SKM-1 treated with dmso at 0.1 percent for 144 hours (cell line): ENCODE measurements around the gene OLFML1.

Source experiments
- DNase-seq: peaks from one replicate; lab custom pipeline; 2025; ENCODE audit not compliant: unreplicated experiment; lab: John Stamatoyannopoulos, UW

OLFML1 gene

DNA sequence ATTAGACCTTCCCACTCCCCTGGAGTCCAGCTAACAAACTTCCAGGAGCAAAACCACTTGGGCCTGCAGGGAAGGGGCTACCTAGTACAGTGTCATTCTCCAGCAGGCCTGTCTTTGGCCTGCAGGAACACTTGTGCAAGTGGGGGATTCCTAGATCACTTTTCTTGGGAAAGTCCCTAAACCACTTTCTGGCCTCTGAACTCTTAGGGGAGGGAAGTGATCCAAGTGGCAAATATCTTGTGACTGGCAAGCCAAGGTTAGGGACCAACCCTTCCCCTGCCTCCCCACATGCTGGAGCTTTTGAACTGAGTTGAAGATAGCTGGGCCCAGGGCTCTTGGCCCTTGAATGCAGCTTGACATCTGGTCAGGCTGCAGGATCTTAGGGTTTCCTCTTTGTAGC, 45.7 kb downstream of the OLFML1 start:
- DNase-seq = no peak

DNA sequence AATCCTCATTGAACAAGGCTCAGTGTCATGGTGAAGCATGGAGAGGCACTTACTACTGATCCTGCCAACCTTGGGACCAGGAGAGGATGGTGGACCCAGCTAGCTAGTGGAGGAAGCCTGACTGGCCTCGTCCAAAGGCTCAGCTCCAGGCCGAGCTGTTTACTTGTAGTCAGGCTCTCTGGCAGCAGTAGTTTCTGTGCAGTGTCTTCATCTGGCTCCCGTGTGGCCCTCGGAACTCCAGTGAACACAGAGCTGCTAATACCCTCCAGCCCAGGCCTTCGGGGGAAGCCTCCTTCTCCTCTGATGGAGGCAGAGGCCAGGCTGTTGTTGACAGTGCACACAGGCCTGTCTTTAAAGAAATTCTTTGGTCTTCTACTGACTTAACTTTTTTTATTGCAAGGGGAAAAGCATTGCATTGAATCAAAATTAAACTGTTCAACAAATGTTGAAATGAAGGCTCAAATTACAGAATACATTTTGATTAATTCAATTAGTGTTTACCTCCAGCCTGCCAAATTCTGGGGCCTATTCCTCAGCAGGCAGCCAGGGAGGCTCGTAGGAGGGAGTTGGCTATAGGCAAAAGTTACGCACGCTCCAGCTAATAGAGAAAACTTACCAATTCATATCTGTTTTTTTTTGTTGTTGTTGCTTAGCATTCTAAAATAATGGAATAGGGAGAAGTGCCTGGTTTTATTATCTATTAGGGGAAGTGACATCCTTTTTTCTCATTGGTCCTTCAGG, 47.3 kb downstream of the OLFML1 start:
- DNase-seq = no peak

DNA sequence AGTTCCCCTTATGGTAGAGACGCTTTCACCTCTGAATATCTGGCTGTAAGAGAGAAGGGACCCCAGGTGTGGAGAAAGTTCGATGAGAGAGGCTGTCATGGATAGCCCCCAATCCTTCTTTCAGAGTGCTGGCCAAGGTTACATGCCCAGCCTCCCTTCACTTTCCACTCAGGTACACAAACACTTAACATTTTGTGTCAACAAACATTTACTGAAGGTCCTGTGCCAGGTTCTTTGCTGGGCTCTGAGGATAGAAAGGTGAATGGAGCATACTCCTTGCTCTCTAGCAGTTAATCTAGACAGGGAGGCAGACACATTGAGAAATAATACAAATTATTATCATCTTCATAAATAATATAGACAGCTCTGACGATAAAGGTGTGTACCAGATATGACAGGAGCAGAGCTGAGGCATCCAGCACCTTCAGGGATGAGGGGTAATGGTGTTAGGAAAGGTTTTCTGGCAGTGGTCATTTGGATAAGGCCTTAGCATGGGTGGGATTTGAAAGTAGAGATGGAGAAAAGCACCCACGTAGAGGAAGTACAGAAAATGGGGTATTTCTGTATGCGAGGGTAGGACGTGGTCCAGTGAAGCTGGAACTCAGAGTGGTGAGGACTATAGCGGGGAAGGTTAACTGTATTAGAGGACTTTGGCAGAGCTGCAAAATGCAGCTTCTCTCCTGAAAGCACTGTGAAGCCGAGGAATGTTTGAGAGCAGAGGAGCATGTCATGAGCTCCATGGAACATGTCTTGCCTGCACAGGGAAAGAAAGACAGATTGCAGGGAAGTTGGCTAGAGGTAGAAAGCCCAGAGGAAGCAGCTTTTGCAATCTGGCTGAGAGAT, 48.1 kb downstream of the OLFML1 start:
- no peak for DNase-seq

- DNase-seq = no peak
Measured at GRCh38 chr11:7534042-7534378, 48.7 kb downstream of the OLFML1 start.

DNA sequence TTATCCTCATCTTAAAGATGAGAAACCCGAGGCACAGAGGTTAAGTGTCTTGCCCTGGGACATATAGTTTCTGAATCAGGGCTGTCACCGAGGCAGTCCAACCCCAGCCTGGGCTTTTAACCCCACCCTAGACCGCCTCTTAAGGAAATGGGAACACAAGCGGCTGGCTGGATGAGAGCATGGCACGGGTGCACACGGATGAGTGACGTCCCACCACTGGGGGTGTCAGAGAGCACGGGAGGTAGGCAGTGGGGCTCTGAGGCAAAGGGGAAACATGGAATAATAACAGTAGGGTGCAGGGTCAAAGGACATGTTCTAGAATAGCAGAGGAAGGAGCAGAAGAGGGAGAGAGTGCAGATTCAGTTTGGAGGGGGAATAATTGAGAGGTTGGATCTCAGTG, 50.8 kb downstream of the OLFML1 start:
- no peak for DNase-seq

GRCh38 chr11:7537265-7537664, 52.0 kb downstream of the OLFML1 start:
- no peak for DNase-seq

DNA sequence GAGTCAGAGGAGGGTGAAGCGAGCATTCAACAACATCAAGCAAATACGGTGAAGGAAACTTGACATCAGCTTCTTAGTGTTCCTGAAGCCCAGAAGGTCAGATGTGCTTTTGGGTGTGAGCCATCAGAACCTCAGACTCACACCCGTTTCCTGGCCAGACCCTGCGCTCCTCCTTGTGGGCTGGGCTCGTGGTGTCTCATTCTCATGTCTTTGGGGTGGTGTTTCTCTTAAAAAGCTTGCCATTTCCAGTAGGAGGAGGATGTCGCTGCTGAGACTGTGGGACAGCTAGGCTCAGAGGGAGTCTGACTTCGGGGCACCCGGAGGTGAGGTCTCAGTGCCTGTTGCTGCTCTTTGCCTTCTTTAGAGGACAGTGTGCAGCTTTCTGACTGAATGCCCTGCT, 52.7 kb downstream of the OLFML1 start:
- DNase-seq = no peak

DNA sequence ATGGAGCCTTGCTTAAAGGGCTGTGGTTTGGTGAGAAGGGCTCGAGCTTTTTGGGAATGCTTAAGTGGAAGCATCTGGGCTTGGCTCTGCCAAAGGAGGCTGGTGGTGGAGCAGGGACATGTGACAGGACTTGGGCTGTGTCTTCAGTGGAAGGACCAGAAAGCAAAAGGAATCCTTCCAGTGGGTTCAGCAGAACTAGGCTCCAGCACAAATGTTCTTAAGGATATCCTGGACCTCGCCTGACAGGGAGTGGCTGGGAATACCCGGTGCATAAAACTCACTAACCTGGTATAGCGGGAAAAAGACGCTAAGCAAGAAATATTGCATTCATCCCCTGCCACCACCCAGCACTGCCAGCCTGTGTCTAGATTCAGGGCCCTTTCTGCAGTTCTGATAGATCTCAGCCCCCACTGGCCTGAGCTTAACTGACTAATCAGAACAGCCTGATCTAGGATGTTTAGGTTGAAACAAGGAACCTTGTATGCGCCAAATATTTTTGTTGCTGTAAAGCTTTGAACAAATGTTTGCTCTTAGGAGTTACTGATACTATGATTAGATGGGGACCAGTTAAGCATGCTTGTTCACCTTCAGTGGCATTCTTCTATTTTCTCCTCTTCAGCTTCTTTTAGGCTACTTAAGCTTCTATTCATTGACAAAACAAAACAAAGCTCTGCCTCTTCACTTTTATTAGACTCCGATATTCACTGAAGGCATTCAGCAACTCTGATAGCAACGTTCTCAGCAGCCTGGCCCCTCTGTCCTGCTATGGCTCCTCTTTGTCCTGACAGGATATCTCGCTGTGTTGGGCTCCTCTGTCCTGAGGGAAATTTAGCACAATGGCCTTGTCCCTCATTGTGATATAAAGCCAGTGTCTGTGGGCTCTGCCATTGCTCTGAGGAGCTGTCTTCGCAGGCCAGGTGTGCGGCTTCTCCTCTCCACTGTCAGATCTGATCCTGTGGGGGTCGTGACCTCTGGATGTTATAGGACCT, 53.5 kb downstream of the OLFML1 start:
- DNase-seq = no peak

- no peak for DNase-seq
Measured at GRCh38 chr11:7540830-7541555, 55.7 kb downstream of the OLFML1 start.

GRCh38 chr11:7543302-7543701, 58.0 kb downstream of the OLFML1 start:
- DNase-seq = no peak

DNA sequence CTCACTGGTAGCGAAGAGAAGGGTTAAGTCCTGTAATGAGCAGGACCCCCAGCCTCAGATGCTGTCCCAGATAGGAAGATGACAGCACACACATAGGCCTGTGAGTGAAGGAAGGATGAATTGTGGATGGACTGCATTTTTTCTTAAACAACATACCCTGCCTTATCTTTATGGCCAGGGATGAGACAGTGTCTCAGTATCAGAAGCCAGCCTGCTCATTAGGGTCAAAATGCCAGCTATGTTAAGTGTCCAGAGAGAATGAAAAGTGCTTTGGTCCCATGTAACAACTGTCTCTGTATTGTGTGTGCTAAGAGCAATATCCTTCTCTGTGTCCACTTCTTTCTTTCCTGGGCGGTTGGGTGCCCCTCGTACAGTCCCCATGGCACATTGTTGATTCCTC, 58.7 kb downstream of the OLFML1 start:
- no peak for DNase-seq

DNA sequence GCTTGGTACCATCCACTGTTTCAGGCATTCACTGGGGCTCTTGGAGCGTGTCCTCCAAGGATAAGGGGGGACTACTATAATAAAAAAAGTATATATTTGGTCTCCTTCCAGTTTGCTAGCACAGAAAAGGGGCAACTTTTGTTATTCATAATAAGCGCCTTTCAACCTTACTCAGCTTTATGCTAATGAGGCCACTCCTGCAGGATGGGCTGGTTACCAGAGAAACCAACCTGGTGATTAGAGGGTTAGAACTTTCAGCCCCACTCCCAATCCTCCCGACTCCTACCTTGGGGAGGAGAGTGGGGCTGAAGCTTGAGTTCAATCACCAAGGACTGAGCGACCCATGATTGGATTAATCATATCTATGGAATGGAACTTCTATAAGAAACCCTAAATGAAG, 60.3 kb downstream of the OLFML1 start:
- no peak for DNase-seq

DNA sequence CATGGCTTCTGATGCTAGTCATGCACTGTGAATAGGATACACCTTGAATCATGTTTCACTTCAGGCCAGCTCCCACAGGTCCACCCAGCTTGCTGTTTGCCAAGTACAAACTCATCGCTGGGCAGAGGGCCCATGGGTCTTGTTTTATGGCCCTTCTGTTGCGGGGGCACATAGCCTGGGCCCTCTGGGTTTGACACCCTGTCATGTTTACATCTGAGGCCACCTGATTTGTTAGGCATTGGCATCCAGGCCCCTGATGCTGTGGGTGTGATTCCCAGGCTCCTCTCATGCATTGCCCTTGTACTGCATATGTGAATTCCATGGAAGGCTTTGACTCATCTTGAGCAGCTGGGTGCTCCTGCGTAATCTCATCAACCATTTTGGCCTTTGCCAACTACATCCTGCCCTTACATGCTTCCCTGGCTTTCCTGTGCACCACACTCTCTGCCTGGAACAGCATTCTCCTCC, 61.1 kb downstream of the OLFML1 start:
- no peak for DNase-seq

- no peak for DNase-seq
Measured at GRCh38 chr11:7547687-7548086, 62.4 kb downstream of the OLFML1 start.

DNA sequence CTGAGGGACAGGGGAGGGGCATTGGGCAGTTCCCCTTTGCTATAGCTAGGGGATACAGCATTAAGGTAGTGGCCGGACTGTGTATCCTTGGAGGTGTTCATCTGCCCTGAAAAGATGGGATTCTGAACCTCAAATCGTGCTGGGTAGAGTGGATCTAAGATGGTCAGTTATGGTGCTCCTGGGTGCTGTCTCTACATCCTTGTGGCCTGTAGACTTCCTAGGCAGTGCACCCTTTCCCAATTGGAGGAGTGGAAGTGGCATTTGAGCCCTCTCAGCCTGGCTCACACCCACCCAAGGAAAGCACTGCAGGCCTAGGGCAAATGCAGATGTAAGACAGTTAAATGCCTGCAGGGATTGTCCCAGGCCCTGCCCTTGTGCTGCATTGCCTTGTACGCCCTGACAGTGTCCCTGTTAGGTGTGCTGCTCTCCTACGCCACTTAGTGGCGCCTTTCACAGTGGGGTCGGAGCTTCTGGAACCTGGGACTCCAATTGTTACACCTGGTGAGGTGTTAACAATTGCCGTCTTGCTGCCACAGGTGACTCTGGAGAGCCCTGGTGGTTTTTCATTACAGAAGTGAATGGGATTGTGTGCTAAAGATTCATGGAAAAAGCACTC, 63.5 kb downstream of the OLFML1 start:
- no peak for DNase-seq

DNA sequence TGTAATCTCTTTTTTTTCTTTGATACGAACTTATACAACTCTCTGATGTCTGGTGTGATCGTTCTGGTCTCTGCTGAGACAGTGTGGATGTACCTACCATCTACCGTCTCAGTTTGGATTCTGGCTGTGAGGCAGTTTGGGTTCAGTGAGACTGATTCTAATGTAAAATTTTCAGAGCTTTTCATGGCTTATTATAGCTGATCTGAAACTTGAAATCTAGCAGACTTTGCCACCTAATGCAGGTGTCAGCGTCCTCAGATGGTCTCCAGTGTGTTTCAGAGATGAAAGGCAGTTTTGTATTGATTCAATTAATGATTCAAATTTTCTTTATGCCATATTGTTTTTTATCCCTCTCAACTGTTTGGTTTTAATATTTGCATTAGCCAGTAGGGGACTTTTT, 64.4 kb downstream of the OLFML1 start:
- no peak for DNase-seq

DNA sequence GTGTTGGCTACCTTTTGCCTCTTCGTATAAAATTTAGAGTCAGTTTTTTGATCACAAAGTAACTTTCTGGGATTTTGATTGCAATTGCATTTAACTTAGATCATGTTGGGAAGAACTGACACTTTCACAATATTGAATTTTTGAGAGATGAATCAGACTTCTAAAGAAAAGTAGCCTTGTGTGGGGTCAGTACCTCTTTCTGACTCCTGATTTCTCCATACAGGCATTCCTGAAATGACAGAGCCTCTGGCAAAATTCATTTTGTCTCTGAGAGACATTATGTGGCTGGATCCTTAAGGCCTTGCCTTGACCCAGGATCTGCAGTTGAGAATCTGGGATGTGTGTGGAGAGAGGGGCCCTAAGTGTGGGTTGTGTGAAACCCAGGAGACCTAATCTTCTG, 66.3 kb downstream of the OLFML1 start:
- DNase-seq = no peak

DNA sequence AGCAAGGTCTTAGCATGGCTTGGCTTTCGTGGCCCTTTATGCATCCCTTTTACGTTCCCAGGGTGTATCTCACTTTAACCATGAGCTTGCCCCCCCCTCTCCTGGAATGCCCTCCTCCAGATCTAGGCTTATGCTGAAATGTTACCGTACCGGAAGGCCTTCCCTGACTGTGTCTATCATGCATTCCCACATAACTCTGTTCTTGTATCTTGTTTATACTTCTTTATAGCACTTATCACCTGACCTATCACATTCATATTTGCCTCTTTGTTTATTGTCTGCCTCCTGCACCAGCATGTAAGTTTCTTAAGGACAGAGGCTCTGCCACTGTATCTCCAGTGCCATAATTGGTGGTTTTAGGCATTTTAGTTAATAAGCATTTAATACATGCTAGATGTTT, 67.4 kb downstream of the OLFML1 start:
- DNase-seq = no peak

DNA sequence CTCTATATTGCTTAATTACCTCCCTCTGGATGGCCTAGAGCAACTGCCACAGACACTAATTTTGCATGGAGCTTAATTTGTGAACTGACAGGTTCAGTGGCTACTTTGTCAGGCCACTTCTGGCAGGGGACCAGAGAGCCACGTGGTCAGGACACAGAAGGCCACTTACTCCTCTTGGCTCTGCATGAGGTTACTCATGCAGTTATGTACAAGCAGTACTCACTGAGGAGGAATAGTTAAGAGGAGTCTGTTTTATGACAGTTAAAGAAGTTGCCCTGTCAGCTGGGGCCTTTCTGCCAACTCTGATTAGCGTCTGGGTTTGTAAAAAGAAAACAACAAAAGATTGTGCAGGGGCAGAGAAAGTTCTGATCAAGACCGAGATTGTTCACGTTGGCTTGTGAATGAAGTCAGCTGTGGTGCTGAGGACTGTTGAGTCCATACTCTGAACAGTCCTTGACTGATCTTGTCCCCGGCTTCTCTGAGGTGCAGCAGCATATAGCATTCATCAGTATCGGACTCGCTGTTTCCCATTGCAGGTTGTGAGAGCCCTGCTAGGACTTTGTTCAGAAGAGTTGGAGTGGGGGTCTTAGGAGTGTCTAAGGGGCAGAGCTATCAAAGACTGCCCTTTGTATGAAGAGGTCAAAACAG, 69.9 kb downstream of the OLFML1 start:
- no peak for DNase-seq

GRCh38 chr11:7558046-7558445, 72.7 kb downstream of the OLFML1 start:
- no peak for DNase-seq
